Measurements from ENCODE around the gene NDP.

The NDP gene, protein sequence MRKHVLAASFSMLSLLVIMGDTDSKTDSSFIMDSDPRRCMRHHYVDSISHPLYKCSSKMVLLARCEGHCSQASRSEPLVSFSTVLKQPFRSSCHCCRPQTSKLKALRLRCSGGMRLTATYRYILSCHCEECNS

DNA sequence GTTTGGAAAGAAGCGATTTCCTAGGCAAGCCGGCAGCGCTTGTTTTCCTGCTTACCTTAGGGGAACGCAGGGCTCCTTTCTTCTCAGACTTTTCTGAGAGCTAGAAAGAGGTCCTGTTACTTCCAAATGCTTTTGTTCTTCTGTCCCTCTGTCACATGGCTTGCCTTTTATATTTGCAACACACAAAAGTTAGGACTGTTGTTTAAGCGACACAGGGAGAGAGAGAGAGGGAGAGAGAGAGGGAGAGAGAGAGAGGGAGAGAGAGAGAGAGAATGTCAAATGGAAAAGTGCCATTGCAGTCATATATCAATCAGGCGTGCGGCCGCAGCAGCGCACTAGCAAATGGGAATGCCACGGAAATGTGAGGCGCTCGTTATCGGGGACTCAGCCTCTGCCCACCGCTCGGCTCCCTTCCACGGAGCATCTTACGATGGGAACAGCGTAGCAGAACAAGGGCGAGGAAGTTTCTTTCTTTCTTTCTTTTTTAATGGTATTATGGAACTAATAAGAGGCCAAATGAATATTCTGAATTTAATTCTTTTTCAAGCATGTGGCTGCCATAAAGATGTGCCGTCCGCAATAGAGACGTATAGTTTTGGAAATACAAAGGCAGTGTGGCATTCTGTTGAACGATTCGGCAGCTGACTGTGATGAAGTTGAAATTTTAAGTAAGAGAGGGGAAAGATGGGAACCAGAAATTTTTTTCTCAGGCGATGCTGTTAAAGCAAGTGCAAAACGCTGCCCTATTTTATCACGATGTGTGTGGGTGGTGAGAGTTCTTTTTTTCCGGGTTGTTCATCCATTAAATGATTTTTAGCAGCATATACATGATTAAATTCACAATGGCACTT is at the start of gene NDP:
Gene NDP, minus strand, starts transcription at position 142 of the 851 bp plus-strand sequence. CDS start 14,745 bp downstream, outside the sequence.
- DNase-seq = no peak

DNA sequence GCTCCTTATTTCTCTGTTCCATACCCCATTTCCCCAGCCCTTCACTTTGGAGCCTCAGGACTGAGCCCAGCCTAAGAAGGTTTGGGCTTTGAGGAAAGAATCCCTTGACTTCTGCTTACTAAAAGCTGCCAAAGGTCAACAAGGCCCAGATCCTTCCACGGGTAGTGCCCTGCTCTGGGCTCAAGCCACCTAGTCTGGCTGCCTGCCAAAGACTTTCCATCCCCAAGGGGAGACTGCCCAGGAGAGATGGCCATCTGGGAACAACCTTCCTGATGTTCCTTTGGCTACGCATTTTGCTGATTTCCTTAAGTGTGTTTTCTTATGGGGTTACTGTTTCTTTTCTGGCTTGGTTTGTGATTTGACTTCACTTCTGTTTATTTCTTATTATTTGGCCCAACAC is 49.8 kb upstream of the NDP start:
- no peak for DNase-seq

DNA sequence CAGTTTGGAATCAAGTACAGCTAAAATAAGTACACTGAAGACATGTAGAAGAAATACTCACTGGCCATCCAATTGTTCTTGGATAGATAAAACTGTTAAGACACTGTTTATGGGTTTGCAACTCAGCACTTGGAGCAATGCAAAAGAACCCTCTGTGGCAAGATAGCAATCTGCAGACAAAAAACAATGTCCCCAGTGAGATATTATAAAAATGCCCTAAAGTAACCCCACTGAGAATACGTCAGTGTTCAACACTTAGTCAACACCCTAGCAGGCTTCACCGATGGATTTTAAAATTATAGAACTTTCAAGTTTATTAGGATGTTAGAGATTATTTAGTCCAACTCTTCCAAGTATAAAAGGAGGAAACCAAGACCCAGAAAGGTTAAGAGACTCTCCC is 47.5 kb upstream of the NDP start:
- DNase-seq = no peak

DNA sequence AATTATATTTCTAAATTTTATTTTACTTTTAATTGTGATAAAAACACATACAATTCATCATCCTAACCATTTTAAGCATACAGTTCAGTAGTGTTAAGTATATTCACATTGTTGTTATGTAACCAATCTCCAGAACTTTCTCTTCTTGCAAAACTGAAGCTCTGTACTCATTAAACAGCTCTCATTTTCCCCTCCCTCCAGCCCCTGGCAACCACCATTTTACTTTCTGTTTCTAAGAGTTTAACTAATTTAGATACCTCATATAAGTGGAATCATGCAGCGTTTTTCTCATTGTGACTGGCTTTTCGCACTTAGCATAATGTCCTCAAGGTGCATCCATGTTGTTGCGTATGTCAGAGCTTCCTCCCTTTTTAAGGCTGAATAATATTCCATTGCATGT is 46.7 kb upstream of the NDP start:
- no peak for DNase-seq

DNA sequence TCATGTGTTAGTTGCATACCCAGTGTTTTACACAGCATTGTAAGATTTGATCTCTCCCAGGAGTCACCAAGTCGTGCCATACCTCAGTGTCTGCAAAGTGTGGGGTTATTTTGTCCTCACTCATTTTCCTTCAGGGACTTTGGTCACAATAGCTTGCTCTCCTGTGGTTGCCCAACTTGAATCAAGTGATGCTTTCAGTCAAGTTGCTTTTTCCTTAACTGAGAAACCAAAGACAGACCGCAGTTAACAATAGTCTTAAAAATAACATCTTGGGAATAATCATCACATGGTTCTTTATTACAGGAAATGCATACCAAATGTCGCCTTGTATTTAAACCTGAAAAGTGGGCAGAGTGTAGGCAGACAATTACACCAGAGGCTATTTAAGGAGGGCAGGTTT is 44.5 kb upstream of the NDP start:
- DNase-seq = no peak

DNA sequence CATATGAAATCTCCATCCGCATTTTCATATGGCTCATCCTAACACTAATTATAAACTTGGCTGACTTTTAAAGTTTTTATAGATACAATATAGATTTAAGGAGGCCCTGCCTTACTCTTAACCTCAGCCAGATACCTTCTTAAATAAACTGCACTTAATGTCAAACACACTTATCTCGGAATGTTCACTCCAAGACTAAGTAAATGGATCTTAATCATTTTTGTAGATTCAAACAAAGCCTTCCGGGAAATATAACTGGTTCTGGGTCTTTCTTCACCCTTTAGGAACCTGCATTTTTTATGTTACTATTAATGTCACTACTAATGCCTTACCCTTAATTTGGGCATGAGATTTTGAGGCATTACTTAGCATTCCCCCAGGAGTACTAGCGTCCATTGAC is 43.7 kb upstream of the NDP start:
- no peak for DNase-seq

DNA sequence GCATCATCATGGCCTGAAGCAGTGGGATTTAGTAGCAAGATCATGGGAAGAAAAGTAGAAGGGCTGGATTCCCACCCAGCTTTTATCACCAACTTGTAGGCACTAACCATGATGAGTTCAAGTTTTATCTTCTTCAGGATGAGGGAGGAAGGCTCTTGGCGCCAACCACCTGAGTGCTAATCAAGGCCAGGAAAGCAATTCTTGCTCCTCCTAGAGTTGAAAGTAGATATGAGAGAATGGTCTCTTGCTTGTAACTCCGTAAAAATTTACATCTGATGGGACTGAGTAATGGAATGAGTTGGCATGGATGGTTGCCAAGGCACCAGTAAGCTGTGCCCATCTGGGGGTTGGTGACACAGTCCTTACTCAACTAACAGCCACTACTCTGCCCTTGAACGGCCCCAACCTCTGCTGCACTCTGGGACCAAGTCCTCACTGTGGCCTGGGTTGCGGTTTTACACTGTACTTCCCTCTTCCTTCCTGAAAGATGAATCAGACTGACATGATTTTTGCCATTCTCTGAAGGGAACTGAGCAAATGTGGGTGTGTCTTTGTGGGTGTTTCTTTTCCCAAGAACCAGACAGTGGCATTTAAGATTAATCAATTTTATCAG is 39.4 kb upstream of the NDP start:
- peak; percentile 23 for DNase-seq

DNA sequence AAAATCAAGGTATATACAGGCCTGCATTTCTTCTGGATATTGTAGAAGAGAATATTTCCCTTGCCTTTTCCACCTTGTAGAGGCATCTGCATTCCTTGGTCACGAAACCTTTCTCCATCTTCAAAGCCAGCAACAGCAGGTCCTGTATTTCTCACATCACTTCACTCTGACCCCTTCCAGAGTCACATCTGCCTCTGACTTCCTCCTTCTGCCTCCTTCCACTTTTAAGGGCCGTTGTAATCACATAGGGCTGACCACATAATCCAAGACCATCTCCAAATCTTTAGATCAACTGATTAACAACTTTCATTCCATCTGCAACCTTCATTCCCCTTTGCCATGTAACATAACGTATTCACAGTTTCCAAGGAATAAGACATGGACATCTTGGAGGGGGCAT is 38.3 kb upstream of the NDP start:
- no peak for DNase-seq

DNA sequence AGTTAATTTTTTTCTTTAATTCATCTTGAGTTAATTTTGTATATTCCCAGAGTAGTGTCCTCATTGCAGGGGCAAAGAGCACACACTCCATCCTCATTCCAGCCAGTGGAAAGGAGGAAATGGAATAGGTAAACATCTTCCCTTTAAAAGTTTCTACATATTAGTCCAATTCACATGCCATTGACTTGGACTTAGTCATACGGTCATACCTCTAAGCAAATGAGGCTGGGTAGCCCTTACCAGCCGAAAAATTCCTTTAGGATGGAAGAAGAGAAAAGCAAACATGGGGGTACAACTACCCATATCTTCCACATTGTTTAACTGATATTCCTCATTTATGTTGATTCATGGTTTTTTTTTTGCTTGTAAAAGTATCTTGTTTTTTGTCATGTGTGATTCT is 37.4 kb upstream of the NDP start:
- no peak for DNase-seq

DNA sequence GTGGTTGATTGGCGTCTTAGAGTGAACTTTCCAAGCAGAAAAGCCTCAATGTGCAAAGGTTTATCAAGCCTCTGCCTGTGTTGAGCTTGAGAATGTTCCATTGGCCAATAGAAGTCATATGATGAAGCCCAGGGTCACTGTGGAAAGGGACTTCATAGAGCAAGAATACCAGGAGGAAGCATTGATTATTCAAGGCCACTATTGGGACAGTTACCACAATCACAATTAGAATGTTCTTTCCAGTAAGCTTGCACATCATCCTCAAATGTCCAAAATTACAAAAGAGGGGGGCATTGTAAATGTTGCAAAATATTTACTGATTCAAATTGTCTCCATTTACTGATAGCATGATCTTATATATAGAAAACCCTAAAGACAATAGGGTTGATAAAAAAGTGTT is 32.9 kb upstream of the NDP start:
- no peak for DNase-seq

DNA sequence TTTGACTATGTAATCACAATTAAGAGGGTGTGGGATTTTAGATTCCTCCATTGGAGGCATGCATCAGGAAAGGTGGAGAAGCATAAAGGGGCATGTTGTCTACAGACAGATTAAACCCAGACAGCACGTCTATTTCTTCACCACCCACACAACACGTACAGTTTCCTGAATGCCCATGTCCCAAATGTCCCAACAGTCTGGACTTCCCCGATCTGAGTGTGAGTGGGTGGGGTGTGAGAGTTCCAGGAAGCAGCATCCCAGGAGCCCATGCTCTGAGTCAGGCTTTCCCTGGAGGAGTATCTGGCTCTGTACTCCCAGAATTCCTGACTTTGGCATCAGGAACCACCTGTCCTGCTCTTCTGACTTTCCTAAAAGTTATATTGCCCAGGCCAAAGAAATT is 30.8 kb upstream of the NDP start:
- no peak for DNase-seq

DNA sequence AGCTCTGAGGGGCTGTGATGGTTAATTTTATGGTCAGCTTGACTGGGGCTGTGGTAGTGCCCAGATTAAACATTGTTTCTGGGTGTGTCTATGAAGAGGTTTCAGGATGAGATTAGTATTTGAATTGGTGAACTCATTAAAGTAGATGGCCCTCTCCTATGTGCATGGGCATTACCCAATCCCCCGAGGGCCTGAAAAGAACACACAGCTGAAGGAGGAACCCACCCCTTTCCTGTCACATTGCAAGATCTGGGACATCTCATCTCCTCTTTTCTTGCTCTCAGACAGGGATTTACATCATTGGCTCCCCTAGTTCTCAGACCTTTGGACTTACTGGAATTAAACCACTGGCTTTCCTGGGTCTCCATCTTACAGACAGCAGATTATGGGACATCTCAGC is 29.4 kb upstream of the NDP start:
- DNase-seq = no peak

DNA sequence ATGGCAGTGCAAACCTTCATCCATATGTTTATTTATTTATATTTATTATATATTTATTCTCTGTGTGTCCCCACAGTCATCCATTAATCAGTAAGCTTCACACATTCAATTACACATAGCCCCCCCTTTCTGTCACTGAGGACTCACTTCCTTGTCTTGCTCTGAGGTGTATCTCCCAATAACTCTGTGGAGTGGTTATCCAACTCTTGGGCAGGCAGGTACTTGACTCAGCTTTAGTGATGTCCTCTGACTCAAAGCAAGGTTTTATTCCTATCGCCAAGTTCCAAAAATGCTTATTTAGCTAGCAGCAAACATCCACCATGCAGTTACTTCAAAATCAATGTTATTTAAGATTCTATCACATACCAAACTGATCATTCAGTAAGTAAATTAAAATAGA is 25.2 kb upstream of the NDP start:
- DNase-seq = no peak

DNA sequence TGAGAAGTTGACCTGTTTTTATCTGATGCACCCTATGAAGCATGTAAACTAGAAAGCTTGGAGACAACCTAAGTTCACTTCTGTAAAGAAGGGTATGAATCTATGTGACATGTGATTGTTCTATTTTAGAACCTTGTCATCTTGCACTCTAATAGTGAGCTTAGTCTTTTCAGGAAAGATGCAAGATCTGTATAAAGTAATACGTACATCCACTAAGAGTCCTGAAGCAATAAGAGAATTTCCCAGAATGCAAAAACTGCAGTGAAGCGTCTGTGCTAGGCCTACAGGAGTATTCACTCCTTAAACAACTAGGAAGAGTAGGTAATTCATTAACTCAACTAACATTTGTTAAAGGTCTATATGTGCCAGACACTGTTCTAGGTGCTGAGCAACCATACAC is 23.3 kb upstream of the NDP start:
- DNase-seq = no peak

DNA sequence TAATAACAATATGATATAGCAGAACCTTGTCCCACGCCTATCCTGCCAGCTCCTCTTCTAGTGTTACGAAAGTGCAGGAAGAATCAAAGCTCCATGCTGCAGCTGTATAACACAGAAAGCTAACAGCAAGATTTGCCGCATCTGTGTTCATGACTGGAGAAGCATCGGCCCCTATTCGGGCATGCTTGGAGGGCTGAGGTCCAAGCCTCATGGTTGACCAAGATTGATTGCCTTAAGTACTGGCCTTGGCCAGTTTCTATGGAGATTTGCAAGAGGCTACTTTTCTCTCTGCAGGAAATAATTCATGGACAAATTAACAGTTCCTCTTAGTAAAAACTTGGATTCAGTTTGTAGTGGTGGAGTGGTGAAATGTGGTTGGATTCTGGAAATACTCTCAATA is 12.9 kb upstream of the NDP start:
- DNase-seq = no peak

DNA sequence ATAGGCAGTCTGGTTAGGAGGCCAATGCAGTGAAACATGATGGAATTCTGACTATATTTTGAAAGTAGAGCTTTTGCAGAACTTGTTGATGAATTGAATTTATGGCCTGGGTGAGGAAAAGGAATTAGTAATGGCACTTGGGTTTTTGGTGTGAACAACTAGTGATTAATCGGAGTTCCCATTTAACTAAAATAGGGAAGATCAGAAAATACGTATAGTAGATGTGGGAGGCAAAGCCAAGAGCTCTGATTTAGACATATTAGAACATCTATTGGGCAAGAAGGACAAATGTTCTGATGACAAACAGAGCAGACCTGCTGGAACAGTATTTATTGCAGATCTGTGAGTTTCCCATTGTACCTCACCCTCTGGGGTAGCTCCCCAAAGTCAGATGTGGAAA is 12.3 kb upstream of the NDP start:
- no peak for DNase-seq

DNA sequence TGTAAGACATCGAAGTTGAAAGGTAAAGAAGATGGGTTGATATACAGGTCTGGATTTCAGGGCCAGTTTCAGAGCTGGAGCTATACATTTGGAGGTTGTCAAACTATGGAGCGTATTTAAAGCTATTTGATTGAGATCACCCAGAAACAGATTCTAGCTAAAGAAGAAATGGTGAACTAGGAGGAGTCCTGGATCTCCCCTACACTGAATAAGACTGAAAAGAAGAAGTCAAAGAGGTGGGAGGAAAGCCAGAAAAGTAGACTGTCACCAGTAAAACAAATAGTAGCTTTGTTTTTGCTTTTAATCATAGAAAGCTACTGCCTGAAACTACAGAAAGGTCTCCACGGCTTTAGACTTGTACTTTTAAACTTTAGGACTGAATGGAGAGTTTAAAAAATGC is 5.0 kb upstream of the NDP start:
- no peak for DNase-seq

DNA sequence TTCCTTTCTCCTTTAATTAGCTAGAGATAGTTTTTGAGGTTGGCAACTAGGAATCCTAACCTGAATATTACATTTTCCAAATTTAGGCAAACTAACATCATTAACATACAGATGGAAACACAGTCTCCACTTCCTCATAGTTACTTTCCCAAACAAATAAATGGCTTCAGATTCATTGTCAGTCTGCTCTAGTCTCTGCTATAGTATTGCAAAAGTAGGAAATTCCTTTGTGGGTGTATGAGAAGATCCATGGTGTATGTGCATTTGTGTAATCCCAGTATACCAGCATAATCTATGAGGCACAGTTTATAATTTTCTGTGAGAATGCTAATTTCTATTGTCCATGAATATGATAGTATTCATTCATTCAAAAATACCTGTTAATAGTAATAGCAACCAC is 3.0 kb upstream of the NDP start:
- DNase-seq = no peak

DNA sequence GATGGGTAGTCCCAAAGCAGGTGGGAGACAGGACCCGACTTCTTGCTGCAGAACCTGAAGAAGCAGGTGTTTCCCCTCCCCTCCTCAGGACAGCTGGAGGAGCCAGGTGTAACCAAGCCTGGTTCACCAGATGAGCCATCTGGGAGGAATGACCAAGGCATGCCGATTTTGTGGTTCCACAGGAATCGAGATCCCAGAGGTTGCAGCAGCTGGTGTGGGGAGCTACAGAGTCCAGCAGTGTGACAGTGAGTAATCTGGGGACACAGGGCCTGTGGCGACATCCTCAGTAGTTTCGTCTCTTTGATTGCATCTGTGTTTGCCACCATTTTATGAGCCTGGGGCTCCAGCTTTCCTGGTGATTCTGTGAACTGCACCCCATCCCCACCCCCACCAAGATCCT is 2.6 kb upstream of the NDP start:
- no peak for DNase-seq

DNA sequence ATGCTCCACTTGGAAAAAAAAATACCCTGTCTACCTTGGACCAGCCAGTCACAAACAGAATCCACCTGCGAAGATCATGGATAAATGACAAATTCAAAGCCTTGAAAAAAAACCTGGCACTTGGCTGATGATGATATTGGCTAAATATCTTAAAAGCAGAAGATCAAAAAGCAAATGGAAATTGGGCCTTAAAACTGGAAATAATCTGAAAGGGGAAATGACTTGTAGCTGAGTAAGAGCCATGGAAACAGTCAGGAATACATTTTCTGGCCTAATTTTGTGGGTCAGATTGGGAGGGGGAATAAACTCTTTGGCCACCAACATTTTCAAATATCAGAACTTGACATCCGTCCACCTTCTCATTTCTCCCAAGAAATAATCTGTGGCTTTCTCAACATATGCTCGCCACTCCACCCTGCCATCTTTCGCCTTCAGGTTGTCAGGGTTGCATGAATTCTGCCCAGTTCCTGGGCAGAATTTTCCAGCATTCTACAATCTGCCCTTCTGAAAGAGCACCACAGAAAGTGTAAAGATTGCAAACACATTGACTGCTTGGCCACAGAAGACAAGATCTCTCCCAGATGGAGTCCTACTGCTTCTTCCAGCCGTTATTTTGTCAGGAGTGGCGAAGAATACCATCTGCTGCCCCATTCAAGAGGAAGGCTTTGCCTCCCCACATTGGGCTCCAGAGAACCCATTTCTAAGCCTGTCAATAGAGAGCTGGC is 1.7 kb upstream of the NDP start:
- DNase-seq = no peak

DNA sequence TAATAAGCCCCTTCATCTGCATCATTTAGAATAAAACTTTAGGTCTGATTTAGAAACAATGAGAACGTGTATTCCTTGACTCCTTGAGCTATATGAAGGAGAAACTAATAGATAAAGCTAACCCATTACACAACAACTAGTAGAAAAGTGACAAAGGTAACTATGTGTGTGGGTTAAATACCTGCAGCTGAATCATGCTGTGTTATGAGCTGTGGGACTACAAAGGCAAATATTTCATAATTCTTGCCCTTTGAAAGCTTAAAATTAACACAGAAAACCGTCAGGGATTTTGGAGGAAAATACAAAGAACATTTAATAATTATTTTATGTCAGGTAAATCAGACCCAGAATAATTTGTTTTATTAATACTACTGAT is 898 bp upstream of the NDP start:
- DNase-seq = no peak

DNA sequence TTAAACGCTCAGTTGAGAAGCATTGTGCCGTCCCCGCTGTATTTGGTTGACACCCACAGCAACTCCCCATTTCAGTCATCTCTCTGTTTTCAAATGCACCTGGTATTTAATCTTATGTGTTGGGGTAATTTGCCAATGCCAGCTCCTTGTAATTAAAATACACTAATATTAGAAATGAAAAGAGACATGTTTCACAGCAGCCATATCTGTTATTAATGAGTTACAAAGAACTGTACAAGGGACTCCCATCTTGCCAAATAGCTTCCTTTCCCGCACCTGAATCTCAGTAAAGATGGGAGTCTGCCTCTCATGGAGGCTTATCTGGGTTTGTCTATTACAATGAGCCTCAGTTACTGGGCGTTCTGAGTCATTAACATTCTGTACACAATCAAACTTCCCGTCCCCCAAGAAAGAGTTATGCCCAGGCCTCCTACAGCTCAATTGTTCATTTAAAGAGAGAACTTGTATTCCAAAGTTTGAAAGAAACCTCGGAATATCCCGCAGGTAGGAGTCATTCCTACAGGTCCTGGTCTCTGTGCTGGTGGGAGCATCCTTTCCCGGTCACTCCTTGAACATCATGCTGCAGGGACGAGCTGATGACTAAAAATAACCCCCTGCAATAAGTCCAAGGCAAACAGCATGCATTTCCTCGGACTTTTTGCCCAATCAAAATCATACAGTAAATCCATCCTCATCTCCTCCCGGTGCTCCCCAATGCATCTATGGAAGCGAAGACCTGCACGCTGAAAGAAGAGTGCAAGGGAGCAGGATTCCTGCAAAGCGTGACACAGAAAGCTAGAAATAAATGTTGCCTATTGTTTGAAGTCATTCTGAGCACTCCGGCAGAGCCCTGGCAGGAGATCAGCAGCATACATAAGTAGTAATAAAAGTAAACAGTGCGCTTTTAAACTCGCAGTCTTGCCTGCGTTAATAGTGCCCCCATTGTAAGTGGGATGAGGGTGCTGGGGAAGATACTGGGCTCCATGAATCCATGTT is 926 bp downstream of the NDP start:
- DNase-seq = no peak

DNA sequence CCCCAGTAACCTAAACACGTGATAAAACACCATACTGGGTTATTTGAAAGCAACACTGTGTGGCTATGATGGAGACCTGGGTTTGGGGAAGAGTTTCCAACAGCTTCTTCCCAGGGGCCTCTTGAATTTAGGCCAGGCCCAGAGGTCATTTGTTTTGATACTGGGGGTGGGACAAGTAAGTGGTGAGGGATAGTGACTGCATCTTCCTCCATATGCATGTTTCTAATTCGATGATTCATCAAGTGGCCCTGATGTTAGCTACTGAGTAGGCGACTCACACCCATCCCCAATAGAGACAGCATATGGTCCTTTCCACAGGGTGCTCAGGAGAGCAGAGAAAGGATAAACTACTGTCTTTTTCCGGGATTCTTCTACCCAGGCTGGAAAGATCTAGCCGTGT is 2.7 kb downstream of the NDP start:
- no peak for DNase-seq
